GM12801 (cell line): Measurements from ENCODE around the gene DPH1.

Experiments used
- TF ChIP-seq, protein P1 (sequence below): IDR thresholded peaks from one replicate; pipeline ENCODE4 v1.5.1; 2011; ENCODE audit warnings: control low read depth; ENCODE audit not compliant: insufficient read length; ENCODE audit errors: extremely low read depth

DPH1 gene

DNA sequence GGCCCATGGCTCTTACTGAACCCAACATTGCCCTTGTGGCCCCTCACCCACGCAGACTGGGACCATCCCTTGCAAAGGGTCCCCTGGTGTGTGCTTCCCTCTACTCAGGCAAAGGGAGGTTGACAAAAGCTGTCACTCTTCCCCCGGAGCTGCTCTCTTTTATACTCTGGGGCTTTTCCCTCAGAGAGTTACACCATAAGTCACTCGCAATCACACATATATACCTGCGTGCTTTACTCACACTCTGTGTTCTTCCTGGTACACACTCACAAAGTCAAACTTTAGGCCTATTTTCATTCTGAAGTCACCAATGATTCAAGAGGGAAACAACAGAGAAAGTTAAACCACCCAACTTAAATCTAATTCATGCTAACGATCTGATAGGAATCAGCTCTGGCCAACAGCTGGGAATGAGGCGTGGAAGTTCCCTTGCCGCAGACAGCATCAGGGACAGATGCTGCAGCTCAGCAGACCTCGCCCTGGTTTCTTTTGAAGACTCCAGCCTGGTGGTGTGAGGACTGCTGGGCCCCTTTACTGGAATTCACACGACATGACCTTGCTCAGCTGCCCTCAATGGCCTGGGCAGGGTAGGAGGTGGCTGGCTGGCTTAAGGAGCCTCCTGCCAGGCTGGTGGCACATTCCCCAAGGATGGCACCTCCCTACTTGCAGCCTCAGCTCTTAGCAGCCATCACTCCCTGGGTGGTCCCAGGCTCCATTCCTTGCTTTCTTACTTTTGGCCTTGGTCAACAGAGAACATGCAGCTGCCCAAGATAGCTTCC is 52.2 kb downstream of the DPH1 start:
- TF ChIP-seq, protein P1, sequence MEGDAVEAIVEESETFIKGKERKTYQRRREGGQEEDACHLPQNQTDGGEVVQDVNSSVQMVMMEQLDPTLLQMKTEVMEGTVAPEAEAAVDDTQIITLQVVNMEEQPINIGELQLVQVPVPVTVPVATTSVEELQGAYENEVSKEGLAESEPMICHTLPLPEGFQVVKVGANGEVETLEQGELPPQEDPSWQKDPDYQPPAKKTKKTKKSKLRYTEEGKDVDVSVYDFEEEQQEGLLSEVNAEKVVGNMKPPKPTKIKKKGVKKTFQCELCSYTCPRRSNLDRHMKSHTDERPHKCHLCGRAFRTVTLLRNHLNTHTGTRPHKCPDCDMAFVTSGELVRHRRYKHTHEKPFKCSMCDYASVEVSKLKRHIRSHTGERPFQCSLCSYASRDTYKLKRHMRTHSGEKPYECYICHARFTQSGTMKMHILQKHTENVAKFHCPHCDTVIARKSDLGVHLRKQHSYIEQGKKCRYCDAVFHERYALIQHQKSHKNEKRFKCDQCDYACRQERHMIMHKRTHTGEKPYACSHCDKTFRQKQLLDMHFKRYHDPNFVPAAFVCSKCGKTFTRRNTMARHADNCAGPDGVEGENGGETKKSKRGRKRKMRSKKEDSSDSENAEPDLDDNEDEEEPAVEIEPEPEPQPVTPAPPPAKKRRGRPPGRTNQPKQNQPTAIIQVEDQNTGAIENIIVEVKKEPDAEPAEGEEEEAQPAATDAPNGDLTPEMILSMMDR = no peak

DNA sequence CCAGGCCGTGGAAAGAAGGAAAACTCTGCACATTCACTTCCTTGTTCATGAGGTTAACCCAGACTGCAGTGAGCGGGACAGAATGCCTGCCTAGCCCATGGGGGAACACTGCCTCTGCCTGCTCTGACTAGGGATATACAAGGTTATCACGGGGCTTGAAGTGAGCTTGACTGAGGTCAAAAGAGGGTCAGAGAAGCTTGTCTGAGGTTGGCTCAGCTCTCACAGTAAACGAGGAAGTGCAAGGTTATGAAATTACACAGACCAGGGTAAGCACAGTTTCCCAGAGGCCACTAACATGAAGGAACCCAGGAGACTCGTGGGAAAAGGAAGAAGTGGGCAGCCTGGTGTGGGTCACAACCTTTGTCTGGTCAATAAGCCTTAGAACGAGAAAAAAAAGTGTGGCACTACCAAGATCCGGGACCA is 53.7 kb downstream of the DPH1 start:
- TF ChIP-seq, protein P1 = no peak

DNA sequence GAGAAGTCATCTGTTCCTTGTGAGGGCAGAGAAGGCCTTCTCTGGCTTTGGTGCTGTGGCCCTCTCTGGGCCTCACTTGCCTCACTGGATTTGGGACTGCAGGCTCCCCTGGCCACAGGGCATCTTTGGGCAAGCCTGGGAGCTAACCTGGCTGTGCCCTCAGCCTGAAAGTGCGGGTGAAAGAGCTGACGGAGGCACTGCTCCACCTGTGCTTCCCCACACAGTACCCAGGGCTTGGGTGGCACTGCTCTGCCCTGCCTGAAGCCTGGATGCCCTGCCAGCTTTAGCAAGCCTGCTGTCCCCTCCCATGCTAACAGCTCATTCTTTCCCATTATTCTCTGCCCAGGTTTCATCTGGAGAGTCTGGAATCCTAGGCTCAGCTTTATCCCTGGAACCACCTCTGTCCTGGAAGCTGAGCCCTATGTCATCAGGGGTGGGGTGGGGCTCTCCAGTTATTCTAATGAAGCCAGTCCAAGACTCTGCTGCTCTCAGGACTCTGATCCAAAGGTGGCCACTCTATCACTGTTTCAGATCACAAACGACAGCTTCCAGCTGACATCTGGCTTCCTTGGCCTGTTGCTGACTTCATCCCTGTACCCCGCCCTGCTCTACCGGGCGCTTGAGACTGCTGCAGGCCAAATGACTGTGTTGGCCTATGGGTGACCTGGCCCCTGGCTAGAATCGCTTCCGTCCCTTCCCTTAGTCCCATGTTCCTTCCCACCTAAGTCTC is 54.2 kb downstream of the DPH1 start:
- TF ChIP-seq, protein P1 = no peak

DNA sequence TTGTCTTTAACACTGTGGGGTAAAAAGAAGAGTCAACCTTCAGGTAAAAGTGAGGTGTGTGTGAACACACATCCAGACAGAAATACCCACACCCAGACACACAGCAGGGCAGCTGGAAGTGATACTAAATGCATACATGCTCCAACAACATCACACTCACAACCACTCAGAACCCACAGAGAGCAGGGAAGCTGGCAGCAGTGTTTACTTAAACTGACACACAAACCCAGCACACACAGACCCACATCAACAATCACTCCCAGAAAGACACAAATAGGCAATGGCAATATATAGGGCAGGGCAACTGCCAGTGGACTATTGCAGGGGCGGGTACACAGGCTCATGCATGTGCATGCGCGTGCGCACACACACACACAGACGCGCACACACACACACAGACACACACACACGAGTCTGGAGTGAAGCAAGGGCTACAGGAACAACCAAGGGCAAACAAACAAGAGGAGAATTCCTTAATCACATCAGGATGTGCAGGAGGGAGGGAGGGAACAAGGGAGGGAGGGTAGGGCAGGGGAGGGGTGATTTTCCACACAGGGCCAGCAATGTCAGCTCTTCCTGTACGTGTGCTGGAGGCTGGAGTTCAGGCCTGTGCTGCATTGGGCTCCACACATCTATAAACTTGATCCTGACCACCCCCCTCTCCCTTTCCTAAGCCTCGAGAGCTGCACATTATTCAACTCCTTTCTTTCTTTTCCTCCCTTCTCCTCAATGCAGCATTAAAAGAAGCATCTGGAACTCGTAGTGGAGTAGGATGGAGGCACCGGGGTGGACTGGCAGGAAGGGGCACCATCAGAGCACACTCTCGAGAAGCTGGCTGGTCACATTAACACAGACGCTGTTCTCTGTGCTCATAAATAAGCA is 55.1 kb downstream of the DPH1 start:
- TF ChIP-seq, protein P1 = no peak

DNA sequence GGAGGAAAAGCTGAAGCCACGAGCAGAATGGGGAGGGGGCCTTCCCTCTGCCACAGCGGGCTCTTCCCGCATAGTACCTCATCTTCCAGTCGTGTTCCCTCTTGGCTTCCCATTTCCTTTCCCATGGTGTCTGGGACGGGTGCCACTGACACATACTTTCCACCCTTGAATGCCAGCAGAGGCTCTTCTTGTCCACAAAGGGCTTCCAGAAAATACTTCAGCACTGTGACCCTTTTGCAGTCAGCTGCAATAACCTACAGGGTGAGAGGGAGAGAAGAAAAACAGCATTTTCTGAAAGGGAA is 55.6 kb downstream of the DPH1 start:
- TF ChIP-seq, protein P1 = no peak

DNA sequence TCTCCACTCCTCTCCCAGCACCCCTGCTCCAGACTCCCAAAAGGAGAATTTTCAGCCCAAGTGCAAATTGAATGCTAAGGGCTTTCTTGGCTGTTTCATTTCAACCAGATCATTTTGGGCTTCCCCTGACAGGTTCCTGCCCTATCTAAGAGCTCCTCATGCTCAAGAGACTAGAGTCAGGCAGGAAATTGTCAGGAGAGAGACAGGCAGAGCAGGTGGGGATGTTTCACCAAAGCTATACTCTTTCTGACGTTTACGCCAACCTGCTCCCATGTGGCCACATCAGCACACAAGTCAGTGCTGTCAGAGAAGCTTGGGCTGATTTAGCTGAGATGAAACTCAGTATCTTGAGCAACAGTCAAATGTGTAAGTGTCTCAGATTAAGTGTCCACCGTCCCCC is 56.4 kb downstream of the DPH1 start:
- TF ChIP-seq, protein P1 = no peak

DNA sequence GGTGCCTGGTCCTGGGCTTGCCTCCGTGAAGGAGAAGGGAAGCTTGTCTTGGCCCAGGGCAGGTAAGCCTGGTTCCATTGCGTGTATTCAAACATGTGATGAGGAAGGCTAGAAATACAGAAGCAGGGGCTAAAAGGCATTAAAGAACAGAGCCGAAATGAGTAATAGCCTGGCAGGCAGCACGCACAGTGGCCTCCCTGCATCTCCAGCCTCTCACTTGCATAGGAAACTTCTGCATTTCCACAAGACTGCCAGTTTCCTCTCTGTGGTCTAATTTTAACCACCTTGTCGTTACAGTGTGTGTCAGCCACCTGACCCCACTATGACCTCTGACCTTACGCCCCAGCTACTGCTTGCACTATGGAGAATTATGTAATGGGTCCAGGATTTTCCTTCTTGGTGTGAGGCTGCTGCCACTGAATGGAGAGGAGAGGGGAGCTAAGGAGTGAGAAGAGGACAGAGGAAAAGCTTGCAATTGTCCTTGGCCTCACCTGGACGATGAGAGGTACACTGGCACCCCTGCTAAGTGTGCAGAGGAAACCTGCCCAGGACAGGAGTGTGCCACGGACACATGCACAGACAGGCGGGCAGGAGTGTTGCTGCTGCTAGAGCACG is 57.8 kb downstream of the DPH1 start:
- TF ChIP-seq, protein P1 = no peak
